HEK293T (cell line): ENCODE results near the gene SH2D3A.

Source experiments
- HDGF ChIP-seq: fragments of 450-650 bp; IDR thresholded peaks from 2 replicates; pipeline ENCODE4 v1.6.1; 2017; ENCODE audit warnings: antibody characterized with exemption, borderline replicate concordance
- SP1 ChIP-seq: fragments of 450-650 bp; IDR thresholded peaks from 2 replicates; pipeline ENCODE4 v1.6.1; 2017
- SUZ12 ChIP-seq: fragments of 450-650 bp; IDR thresholded peaks from 2 replicates; pipeline ENCODE4 v1.6.1; 2016; ENCODE audit warnings: mild to moderate bottlenecking
- ZNF384 ChIP-seq: fragments of 450-650 bp; IDR thresholded peaks from 2 replicates; pipeline ENCODE4 v1.6.1; 2016

DNA sequence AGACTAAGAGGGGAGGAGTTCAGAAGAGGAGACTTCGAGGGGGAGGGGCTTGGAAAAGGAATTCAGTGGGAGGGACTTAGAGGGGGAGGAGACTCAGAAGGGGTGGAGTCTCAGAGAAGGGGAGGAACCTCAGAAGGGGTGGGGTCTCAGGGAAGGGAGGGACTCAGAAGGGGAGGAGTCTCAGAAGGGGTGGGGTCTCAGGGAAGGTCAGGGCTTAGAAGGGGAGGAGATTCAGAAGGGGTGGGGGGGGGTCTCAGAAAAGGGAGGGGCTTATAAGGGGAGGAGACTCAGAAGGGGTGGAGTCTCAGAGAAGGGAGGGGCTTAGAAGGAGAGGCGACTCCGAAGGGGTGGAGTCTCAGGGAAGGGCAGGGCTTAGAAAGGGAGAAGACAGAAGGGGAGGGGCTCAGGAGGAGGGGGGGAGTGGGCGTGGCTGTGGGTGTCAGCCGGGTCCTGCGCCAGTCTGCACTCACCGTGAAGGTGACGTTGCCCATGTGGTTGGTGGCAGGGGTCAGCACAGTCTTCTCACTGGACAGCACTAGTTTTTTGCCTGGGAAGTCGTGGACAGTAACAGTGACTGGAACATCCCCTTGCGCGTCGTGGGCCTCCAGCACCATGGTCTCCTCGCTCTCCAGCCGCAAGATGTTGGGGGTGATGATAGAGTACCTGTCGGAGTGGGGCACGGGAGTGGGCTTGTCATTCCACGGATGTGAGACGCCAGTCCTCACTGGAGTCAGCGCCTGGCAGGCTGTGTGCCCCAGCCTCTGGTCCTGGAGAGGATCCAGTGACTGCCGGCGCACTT lies 48.3 kb downstream of the SH2D3A start:
- peak; percentile 38 for TF ChIP-seq SP1
- TF ChIP-seq HDGF = no peak
- no peak for TF ChIP-seq ZNF384
- TF ChIP-seq SUZ12 = no peak
